HepG2 (cell line): Measurements from ENCODE around the gene IFI35. TPM values are rescaled to one million over a fixed set of nuclear protein-coding genes. Genes with fewer than 3 reads are reported as not detected.

Experiments
- GTF3A ChIP-seq: sonication (generic); formaldehyde crosslinking; conservative IDR thresholded peaks from 2 replicates; pipeline ENCODE4 v1.4.0; 2020; ENCODE audit warnings: mild to moderate bottlenecking, missing genetic modification reagents
- HDAC6 ChIP-seq: fragments of 200-600 bp; sonication (generic); IDR thresholded peaks from 2 replicates; pipeline ENCODE4 v1.7.0; 2017; ENCODE audit warnings: mild to moderate bottlenecking, antibody characterized with exemption, low read length, low read depth
- NFATC3 ChIP-seq: sonication (generic); formaldehyde crosslinking; IDR thresholded peaks from 2 replicates; pipeline ENCODE4 v1.5.1; 2020; ENCODE audit warnings: mild to moderate bottlenecking, missing genetic modification reagents
- PITX1 ChIP-seq: sonication (generic); formaldehyde crosslinking; IDR thresholded peaks from 2 replicates; pipeline ENCODE4 v1.5.1; 2020; ENCODE audit warnings: mild to moderate bottlenecking, missing genetic modification reagents
- RORA ChIP-seq: sonication (generic); formaldehyde crosslinking; IDR thresholded peaks from 2 replicates; pipeline ENCODE4 v1.5.0; 2020; ENCODE audit warnings: mild to moderate bottlenecking, missing genetic modification reagents, moderate library complexity
- TIGD3 ChIP-seq: sonication (generic); formaldehyde crosslinking; IDR thresholded peaks from 2 replicates; pipeline ENCODE4 v1.5.1; 2020; ENCODE audit warnings: mild to moderate bottlenecking, missing genetic modification reagents, borderline replicate concordance
- U2AF1 ChIP-seq: fragments of 200-400 bp; formaldehyde crosslinking; optimal IDR thresholded peaks from 2 replicates; pipeline ENCODE3; 2017; ENCODE audit warnings: mild to moderate bottlenecking, low read depth, low read length
- ZHX2 ChIP-seq, 2 experiments: sonication (generic) in 1 of 2; formaldehyde crosslinking in 1 of 2; IDR thresholded peaks; 2 replicates each; pipeline versions ENCODE4 v1.6.1 to v1.9.0; 2014 to 2022; ENCODE audit warnings: antibody characterized with exemption in 1 of 2, borderline replicate concordance in 1 of 2, inconsistent platforms in 1 of 2, low read depth in 1 of 2, missing genetic modification reagents in 1 of 2
- ZNF121 ChIP-seq: sonication (generic); formaldehyde crosslinking; IDR thresholded peaks from 2 replicates; pipeline ENCODE4 v1.5.0; 2020; ENCODE audit warnings: mild to moderate bottlenecking, missing genetic modification reagents
- ZNF331 ChIP-seq: sonication (generic); formaldehyde crosslinking; IDR thresholded peaks from 2 replicates; pipeline ENCODE4 v1.4.0; 2020; ENCODE audit warnings: missing genetic modification reagents
- ZNF468 ChIP-seq: sonication (generic); formaldehyde crosslinking; IDR thresholded peaks from 2 replicates; pipeline ENCODE4 v1.8.0; 2022; ENCODE audit warnings: mild to moderate bottlenecking, moderate library complexity, missing genetic modification reagents
- ZNF777 ChIP-seq: sonication (generic); formaldehyde crosslinking; IDR thresholded peaks from 2 replicates; pipeline ENCODE4 v1.4.0; 2020; ENCODE audit warnings: missing genetic modification reagents
- ZNF83 ChIP-seq: sonication (generic); formaldehyde crosslinking; IDR thresholded peaks from 2 replicates; pipeline ENCODE4 v1.4.0; 2020; ENCODE audit warnings: missing genetic modification reagents, mild to moderate bottlenecking, borderline replicate concordance
- polyA plus RNA-seq, 8 experiments: library from polyadenylated mRNA; depleted of rRNA in 3 of 8; stranded (reverse) in 7 of 8; unstranded in 1 of 8; fragments of >200 nt; fragmentation: Illumina TruSeq in 4 of 8; extraction: Trizol in 4 of 8; gene quantifications; 2 replicates each; pipeline versions ENCODE4 v1.2.1 to v1.2.3, GENCODE V29; 2011 to 2016; ENCODE audit warnings: low read depth in 4 of 8, missing spikeins in 1 of 8, mixed read lengths in 1 of 8; ENCODE audit not compliant: insufficient read depth in 1 of 8
- total RNA-seq, 5 experiments: library from RNA; depleted of rRNA; stranded (reverse); fragments of >200 nt; fragmentation: Illumina TruSeq; extraction: Trizol; gene quantifications; 2 replicates each; pipeline ENCODE4 v1.2.3, GENCODE V29; 2016; ENCODE audit warnings: low read depth in 1 of 5
- TF ChIP-seq, protein P1 (sequence below): sonication (generic); formaldehyde crosslinking; IDR thresholded peaks from 2 replicates; pipeline ENCODE4 v1.5.0; 2020; ENCODE audit warnings: mild to moderate bottlenecking, missing genetic modification reagents
- TF ChIP-seq, protein P2 (sequence below): sonication (generic); formaldehyde crosslinking; IDR thresholded peaks from 2 replicates; pipeline ENCODE4 v1.5.0; 2020; ENCODE audit warnings: missing genetic modification reagents
- TF ChIP-seq, protein P3 (sequence below): IDR thresholded peaks from 2 replicates; pipeline ENCODE4 v1.6.1; 2016; ENCODE audit warnings: mild to moderate bottlenecking, missing biosample characterization, missing genetic modification reagents
- TF ChIP-seq, protein P4 (sequence below), 2 experiments: fragments of 450-650 bp in 1 of 2; sonication (generic) in 1 of 2; formaldehyde crosslinking; IDR thresholded peaks; 2 replicates each; pipeline versions ENCODE4 v1.5.0 to v1.8.0; 2020 to 2022; ENCODE audit warnings: mild to moderate bottlenecking in 1 of 2, missing genetic modification reagents in 1 of 2

Gene IFI35
- total and polyA plus RNA-seq, 2 of the 13 experiments (the other 11 are each of a cell fraction or from before 2014, with no cell fraction given): 28.9 to 38.1 TPM

- TF ChIP-seq, protein P1, sequence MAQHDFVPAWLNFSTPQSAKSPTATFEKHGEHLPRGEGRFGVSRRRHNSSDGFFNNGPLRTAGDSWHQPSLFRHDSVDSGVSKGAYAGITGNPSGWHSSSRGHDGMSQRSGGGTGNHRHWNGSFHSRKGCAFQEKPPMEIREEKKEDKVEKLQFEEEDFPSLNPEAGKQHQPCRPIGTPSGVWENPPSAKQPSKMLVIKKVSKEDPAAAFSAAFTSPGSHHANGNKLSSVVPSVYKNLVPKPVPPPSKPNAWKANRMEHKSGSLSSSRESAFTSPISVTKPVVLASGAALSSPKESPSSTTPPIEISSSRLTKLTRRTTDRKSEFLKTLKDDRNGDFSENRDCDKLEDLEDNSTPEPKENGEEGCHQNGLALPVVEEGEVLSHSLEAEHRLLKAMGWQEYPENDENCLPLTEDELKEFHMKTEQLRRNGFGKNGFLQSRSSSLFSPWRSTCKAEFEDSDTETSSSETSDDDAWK (CRISPR knock-in tag): no peak
- TF ChIP-seq, protein P2, sequence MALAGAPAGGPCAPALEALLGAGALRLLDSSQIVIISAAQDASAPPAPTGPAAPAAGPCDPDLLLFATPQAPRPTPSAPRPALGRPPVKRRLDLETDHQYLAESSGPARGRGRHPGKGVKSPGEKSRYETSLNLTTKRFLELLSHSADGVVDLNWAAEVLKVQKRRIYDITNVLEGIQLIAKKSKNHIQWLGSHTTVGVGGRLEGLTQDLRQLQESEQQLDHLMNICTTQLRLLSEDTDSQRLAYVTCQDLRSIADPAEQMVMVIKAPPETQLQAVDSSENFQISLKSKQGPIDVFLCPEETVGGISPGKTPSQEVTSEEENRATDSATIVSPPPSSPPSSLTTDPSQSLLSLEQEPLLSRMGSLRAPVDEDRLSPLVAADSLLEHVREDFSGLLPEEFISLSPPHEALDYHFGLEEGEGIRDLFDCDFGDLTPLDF (CRISPR knock-in tag): no peak
- TF ChIP-seq ZNF121 (CRISPR knock-in tag) (no peak), ZNF777 (CRISPR knock-in tag) (peak; percentile 24; the same call in 1 of the 2 replicates), GTF3A (no peak), NFATC3 (CRISPR knock-in tag) (no peak), TIGD3 (CRISPR knock-in tag) (no peak), RORA (CRISPR knock-in tag) (no peak), HDAC6 (no peak), U2AF1 (no peak), ZNF468 (CRISPR knock-in tag) (no peak), ZNF331 (CRISPR knock-in tag) (no peak), ZNF83 (CRISPR knock-in tag) (no peak), ZHX2 (IDR thresholded peaks at IDR 0.05; ENCODE audit: low read depth) (no peak), ZHX2 (CRISPR knock-in tag; IDR thresholded peaks at IDR 0.05; ENCODE audit: borderline replicate concordance) (no peak), PITX1 (CRISPR knock-in tag) (no peak)
- TF ChIP-seq, protein P3, sequence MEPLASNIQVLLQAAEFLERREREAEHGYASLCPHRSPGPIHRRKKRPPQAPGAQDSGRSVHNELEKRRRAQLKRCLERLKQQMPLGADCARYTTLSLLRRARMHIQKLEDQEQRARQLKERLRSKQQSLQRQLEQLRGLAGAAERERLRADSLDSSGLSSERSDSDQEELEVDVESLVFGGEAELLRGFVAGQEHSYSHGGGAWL (CRISPR knock-in tag): no peak; the same call in 1 of the 2 replicates
- TF ChIP-seq, protein P4, sequence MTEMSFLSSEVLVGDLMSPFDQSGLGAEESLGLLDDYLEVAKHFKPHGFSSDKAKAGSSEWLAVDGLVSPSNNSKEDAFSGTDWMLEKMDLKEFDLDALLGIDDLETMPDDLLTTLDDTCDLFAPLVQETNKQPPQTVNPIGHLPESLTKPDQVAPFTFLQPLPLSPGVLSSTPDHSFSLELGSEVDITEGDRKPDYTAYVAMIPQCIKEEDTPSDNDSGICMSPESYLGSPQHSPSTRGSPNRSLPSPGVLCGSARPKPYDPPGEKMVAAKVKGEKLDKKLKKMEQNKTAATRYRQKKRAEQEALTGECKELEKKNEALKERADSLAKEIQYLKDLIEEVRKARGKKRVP (CRISPR knock-in tag; IDR thresholded peaks at IDR 0.05): no peak
These were observed 26.9 kb upstream of the IFI35 start, which contains the start of gene PTGES3L (continued) for GRCh38 chr17:42979511-42980273.
